ENCODE measurements around the gene OR52D1. TPM values are rescaled to one million over a fixed set of nuclear protein-coding genes. Genes with fewer than 3 reads are reported as not detected.

OR52D1 gene
- total and polyA plus RNA-seq, 9 of the 15 experiments (the other 6 are each of a cell fraction or from before 2014, with no cell fraction given): 0.14 to 1.3 (median 0.97) TPM; not detected in 6

GRCh38 chr11:5504403-5504921, 16.0 kb downstream of the OR52D1 start (continued):
- TF ChIP-seq ZFX (CRISPR knock-in tag; IDR thresholded peaks at IDR 0.05) (0 out of 2 replicates have a peak, but pooled peaks have one; percentile 37), HNRNPK (IDR thresholded peaks at IDR 0.05; ENCODE audit: low read depth, low read length, poor library complexity, severe bottlenecking) (no peak), CEBPB (tag; IDR thresholded peaks at IDR 0.05) (no peak), ELF2 (CRISPR knock-in tag; IDR thresholded peaks at IDR 0.05) (no peak), ZHX1 (conservative IDR thresholded peaks at IDR 0.05; ENCODE audit: low read length) (no peak), ZNF174 (CRISPR knock-in tag; IDR thresholded peaks at IDR 0.05) (no peak)

- Histone ChIP-seq H3K79me2 (ENCODE audit: control insufficient read depth, insufficient read depth, low read length) (peaks cover 50% of the 10 kb centered on the region), H3K4me3 (peak overlapping the region; percentile 52), H3K4me1 (replicated peaks in 1 of 2; ENCODE audit: control insufficient read depth in 2 of 2, insufficient read depth in 2 of 2, low read length in 2 of 2) (peaks cover 24 to 59% of the 10 kb centered on the region in 2 experiments), H3K9ac (ENCODE audit: insufficient read depth in 1 of 2, low read depth in 2 of 2, low read length in 2 of 2) (peak overlapping the region; percentile 92), H3K27ac (ENCODE audit: extremely low read depth, low read depth, low read length) (peak overlapping the region; percentile 71), H3K27me3 (ENCODE audit: control insufficient read depth in 2 of 2, insufficient read depth in 2 of 2, low read length in 2 of 2) (no peaks in the 10 kb centered on the region), H3K9me1 (ENCODE audit: control insufficient read depth, insufficient read depth, low read length) (peaks cover 2% of the 10 kb centered on the region), H3K36me3 (ENCODE audit: control insufficient read depth, insufficient read depth, low read length) (peaks cover 32% of the 10 kb centered on the region), H4K20me1 (replicated peaks; ENCODE audit: control insufficient read depth, insufficient read depth, low read length) (peaks cover 32% of the 10 kb centered on the region), H3K9me3 (replicated peaks; ENCODE audit: control insufficient read depth, insufficient read depth, low read depth, low read length) (no peaks in the 10 kb centered on the region), H2AFZ (ENCODE audit: low read depth, low read length) (peak overlapping the region; percentile 88), H3K4me2 (ENCODE audit: insufficient read depth, low read length) (peak overlapping the region; percentile 93)
- in situ Hi-C loops (cut with MboI) (no loop called here), intact Hi-C loops (cut with micrococcal nuclease) (loop anchor here (10.0 kb wide), 3 partner anchors 89 to 301 kb away; partner anchors contain the start of genes OR51V1 and TRIM6)
- 4% methylated on average over 8 of the region's 9 CpGs for WGBS (ENCODE audit: insufficient coverage, low coverage, missing lambda C conversion rate)
- peak; percentile 67 for ATAC-seq
- no TSS peak for BruUV-seq (replicated peaks)
- CTCF ChIA-PET (ENCODE audit: low intra/inter-chr PET ratio): no interaction called here
- peak in 1 of 4 experiments; percentile 90 for DNase-seq (ENCODE audit: extremely low read depth in 1 of 4, low spot score in 3 of 4)
- POLR2A ChIA-PET: interaction anchor here (0.5 to 8.7 kb wide), 60 partner anchors 9 to 1143 kb away, joined by 3 to 123 read pairs (median 4); partner anchors contain the start of genes OR52A5, OR52B6, OR52D1 and TRIM34
- peak; percentile 83 for FAIRE-seq
- TF ChIP-seq BRD4 (IDR thresholded peaks at IDR 0.05) (0 out of 2 replicates have a peak, but pooled peaks have one; percentile 62), RBM39 (optimal IDR thresholded peaks at IDR 0.05; ENCODE audit: low read depth, low read length) (peak; percentile 41), SNRNP70 (optimal IDR thresholded peaks at IDR 0.05; ENCODE audit: low read depth, low read length) (no peak), ZNF121 (CRISPR knock-in tag; conservative IDR thresholded peaks at IDR 0.05) (no peak), PHF21A (IDR thresholded peaks at IDR 0.05; ENCODE audit: borderline replicate concordance, low read depth) (no peak), ERF (CRISPR knock-in tag; IDR thresholded peaks at IDR 0.05) (no peak), ETS1 (conservative IDR thresholded peaks at IDR 0.05; ENCODE audit: control insufficient read depth, low read depth, low read length) (no peak), ZKSCAN1 (IDR thresholded peaks at IDR 0.05; ENCODE audit: low read depth, low read length) (no peak), NFIX (CRISPR knock-in tag; IDR thresholded peaks at IDR 0.05; ENCODE audit: low read depth) (no peak), YBX1 (IDR thresholded peaks at IDR 0.05) (no peak), ZNF124 (CRISPR knock-in tag; IDR thresholded peaks at IDR 0.05) (no peak), DPF2 (IDR thresholded peaks at IDR 0.05) (0 out of 2 replicates have a peak, but pooled peaks have one; percentile 12)
Observed at GRCh38 chr11:5505363-5506048, 17.0 kb downstream of the OR52D1 start.

All from K562 (cell line).